ENCODE results near the gene MUC6.

Gene MUC6

DNA sequence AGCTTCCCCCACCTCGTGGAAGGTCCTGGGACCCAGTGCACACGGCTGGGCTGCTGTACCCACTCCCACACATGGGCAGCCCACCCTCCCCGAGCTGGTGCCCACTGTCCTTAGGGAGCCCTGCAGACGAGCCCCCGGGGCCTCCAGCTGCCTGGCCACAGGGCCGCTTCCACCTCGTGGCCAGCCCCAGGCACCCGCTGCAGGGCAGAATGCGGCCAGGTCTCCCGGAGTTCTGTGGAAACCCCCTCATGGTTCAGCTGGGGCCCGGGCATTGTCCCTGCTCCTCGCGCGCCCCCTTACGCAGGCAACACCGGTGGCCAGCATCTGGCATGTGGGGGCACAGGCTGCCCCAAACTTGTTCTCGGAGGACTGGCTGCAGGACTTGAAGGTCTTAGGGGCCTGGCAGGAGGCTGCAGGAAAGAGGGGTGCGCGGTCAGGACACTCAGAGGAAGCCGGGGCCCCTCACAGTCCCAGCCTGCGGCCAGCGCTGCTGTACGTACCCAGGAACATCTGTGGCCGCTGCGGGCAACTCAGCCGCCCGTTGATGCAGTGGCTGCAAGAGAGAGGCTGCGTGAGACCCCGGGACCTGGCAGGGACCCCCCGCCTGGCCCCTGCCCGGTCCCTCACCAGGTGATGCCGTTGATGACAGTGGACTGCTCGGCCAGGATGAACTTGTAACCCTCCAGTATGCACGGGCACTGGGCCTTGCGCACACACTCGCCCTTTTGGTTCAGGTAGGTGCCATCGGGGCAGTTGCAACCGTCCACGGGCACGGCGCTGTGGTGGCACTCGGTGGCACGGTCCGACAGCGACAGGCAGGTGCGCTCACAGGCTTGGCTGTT is 9.7 kb downstream of the MUC6 start:
- TF ChIP-seq, protein P1, sequence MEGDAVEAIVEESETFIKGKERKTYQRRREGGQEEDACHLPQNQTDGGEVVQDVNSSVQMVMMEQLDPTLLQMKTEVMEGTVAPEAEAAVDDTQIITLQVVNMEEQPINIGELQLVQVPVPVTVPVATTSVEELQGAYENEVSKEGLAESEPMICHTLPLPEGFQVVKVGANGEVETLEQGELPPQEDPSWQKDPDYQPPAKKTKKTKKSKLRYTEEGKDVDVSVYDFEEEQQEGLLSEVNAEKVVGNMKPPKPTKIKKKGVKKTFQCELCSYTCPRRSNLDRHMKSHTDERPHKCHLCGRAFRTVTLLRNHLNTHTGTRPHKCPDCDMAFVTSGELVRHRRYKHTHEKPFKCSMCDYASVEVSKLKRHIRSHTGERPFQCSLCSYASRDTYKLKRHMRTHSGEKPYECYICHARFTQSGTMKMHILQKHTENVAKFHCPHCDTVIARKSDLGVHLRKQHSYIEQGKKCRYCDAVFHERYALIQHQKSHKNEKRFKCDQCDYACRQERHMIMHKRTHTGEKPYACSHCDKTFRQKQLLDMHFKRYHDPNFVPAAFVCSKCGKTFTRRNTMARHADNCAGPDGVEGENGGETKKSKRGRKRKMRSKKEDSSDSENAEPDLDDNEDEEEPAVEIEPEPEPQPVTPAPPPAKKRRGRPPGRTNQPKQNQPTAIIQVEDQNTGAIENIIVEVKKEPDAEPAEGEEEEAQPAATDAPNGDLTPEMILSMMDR (IDR thresholded peaks at IDR 0.05; ENCODE audit: insufficient read depth, low read length, poor library complexity, severe bottlenecking): no peak
- no peak overlapping the region for H3K4me3 ChIP-seq (replicated peaks; ENCODE audit: low read depth, low read length)
- no peaks in the 10 kb centered on the region for H3K27me3 ChIP-seq (replicated peaks; ENCODE audit: control insufficient read depth, insufficient read depth, low read length)
- DNase-seq (ENCODE audit: extremely low read depth, insufficient read length): no peak
- no peaks in the 10 kb centered on the region for H3K36me3 ChIP-seq (ENCODE audit: control insufficient read depth, insufficient read depth, low read length)

DNA sequence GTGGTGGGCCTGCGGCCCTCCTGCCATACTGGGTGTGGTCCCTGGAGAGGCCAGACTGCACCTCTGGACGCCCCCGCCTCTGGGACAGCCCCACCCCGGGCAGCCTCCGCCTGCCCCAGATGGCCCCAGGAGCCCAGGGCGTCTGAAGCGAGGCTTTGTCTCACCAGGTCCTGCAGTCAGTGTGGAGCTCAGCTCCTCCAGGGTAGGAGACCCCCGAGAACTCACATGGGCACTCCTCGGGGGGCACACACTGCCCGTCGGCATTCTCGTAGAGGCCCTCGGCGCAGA is 10.4 kb downstream of the MUC6 start:
- no peak overlapping the region for H3K4me3 ChIP-seq (replicated peaks; ENCODE audit: low read depth, low read length)

DNA sequence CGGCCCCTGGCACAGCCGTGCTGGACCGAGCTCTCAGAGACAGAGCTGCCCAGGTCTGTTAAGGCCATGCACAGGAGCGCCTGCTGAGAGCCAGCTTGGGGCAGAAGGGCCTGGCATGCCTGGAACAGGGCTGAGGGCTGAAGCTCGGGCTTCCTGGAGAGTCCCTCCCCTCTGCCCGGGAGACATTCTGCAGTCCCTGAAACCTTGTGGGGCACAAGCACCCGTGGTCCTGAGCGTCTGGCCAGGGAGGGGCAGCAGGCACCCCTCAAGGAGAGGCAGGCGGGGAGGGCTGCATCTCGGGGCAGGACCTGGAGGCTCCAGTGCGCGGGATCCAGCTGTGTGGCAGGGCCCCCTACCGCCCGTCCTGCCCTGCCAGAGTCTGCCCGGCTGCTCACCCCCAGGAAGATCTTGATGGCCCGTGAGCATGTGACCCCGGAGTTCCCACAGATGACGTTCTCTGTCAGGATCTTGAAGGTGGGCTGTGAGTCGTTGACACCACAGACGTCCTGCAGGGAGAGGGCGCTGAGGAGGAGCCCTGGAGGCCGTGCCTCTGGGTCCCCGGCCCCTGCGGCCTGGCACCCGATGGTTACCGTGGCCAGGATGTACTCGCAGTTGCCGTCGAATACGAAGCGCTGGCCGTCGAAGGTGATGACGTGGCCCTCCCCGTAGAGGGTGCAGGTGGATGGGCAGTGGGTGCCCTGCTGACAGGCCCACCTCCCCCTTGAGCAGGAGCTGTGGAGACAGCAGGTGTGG is 10.9 kb downstream of the MUC6 start:
- DNase-seq (ENCODE audit: extremely low read depth, insufficient read length): no peak
- Histone ChIP-seq H3K36me3 (ENCODE audit: control insufficient read depth, insufficient read depth, low read length) (no peaks in the 10 kb centered on the region), H3K27me3 (replicated peaks; ENCODE audit: control insufficient read depth, insufficient read depth, low read length) (no peaks in the 10 kb centered on the region), H3K4me3 (replicated peaks; ENCODE audit: low read depth, low read length) (no peak overlapping the region)
- TF ChIP-seq, protein P1 (IDR thresholded peaks at IDR 0.05; ENCODE audit: insufficient read depth, low read length, poor library complexity, severe bottlenecking): no peak

More for the DNA sequence above, 10.4 kb downstream of the MUC6 start:
- no peak for DNase-seq (ENCODE audit: extremely low read depth, insufficient read length)
- no peaks in the 10 kb centered on the region for H3K27me3 ChIP-seq (replicated peaks; ENCODE audit: control insufficient read depth, insufficient read depth, low read length)
- H3K36me3 ChIP-seq (ENCODE audit: control insufficient read depth, insufficient read depth, low read length): no peaks in the 10 kb centered on the region
- TF ChIP-seq, protein P1 (IDR thresholded peaks at IDR 0.05; ENCODE audit: insufficient read depth, low read length, poor library complexity, severe bottlenecking): no peak

DNA sequence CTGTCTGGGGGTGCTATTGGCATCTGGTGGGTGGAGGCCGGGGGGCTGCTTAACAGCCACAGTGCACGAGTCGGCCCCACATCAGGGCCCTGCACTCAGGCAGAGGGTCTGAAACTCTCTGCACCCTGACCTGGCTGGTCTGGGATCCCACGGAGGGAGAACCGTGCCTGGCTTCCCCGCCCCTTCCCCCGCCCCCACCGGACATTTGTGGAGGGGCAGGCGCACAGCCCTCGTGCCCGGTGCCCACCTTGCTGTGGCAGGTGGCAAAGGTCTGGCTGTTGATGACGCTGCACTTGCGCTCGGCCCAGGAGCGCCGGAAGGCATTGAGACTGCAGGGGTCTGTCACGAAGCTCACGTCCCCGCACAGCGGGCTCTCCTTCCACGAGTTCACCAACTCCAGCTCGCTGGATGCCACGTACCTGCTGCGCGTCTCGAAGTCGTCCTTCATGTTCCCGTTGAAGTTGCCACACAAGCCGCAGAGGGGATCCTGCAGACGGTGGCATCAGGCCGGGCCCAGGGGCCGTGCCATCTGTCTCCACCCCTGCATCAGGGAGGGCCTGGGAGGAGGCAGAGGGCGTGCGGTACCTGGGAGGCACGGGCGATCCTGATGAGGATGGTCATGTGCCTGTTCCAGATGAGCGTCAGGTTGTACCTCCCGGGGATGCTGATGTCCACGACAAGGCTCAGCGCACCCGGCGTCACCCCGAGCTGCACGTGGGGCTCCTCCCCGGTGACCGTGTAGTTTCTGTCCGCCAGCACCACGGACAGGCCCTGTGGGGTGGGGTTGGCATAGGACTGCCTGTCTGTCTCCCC is 11.7 kb downstream of the MUC6 start:
- TF ChIP-seq, protein P1 (IDR thresholded peaks at IDR 0.05; ENCODE audit: insufficient read depth, low read length, poor library complexity, severe bottlenecking): no peak
- H3K4me3 ChIP-seq (replicated peaks; ENCODE audit: low read depth, low read length): no peak overlapping the region
- no peak for DNase-seq (ENCODE audit: extremely low read depth, insufficient read length)
- H3K36me3 ChIP-seq (ENCODE audit: control insufficient read depth, insufficient read depth, low read length): no peaks in the 10 kb centered on the region
- H3K27me3 ChIP-seq (replicated peaks; ENCODE audit: control insufficient read depth, insufficient read depth, low read length): no peaks in the 10 kb centered on the region

DNA sequence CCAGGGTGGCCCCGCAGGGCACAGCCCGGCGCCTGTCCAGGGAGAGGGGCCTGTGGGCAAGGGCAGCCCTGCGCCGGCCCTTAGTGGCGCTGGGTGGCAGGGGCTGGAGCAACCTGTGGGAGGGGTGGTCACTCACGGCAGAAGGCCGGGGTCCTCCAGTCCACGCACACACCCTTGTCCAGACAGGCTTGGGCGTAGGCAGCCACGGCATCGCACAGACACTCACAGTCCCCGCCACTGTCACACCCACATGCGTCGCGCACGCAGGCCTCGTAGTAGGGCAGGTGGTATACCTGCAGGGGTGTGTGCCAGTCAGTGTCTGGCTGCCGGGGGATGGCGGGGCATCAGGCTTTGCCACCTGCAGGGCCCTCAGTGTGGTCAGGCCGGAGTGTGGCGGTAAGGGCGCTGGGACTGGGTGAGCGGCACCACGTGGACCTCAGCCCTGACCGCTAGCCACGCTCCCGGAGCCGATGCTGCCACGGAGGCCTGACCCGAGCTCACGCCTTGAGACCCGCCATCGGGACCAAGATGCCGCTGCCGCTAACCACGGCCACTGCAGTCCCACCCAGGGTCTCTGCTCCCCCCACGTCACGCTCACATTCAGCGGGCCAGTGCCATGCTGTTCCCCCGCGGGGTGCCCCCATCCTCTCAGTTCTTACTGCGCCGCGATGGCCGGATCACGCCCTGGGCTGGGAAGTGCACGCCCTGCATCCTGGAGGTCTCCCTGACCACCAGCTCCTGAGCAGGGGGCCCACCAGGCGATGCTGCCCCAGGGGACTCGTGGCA is 12.5 kb downstream of the MUC6 start:
- TF ChIP-seq, protein P1 (IDR thresholded peaks at IDR 0.05; ENCODE audit: insufficient read depth, low read length, poor library complexity, severe bottlenecking): no peak
- H3K36me3 ChIP-seq (ENCODE audit: control insufficient read depth, insufficient read depth, low read length): no peaks in the 10 kb centered on the region
- DNase-seq (ENCODE audit: extremely low read depth, insufficient read length): no peak
- H3K27me3 ChIP-seq (replicated peaks; ENCODE audit: control insufficient read depth, insufficient read depth, low read length): no peaks in the 10 kb centered on the region
- H3K4me3 ChIP-seq (replicated peaks; ENCODE audit: low read depth, low read length): no peak overlapping the region

All from GM06990 (cell line).